WTC11 (cell line): ENCODE measurements around the gene LANCL2. TPM values are rescaled to one million over a fixed set of nuclear protein-coding genes. Genes with fewer than 3 reads are reported as not detected.

Experiments used
- ATAC-seq: fragments of 200-7000 bp; cut with Tn5 transposase; 2 replicates; pipeline ENCODE4 v1.10.0; 2021; ENCODE audit warnings: mild to moderate bottlenecking, moderate library complexity
- CTCF ChIA-PET: fragments of 300-600 bp; sonication (Branson Sonifier 250); formaldehyde crosslinking; loops from one replicate; lab custom pipeline; 2021; ENCODE audit warnings: antibody characterized with exemption; lab: Charles Lee
- POLR2A ChIA-PET: fragments of 350-600 bp; sonication (Branson Sonifier 250); formaldehyde crosslinking; loops from one replicate; lab custom pipeline; 2021; ENCODE audit warnings: antibody characterized with exemption; lab: Charles Lee
- DNase-seq: peaks from one replicate; pipeline ENCODE4 v3.0.0; 2021; ENCODE audit warnings: low spot score
- H3K27ac Mint-ChIP-seq: 2 replicates; pipeline ENCODE4 v1.8.0; 2021; ENCODE audit warnings: mixed read lengths
- H3K27me3 Mint-ChIP-seq: 2 replicates; pipeline ENCODE4 v1.8.0; 2021; ENCODE audit warnings: low read depth, mild to moderate bottlenecking, moderate library complexity, mixed read lengths
- H3K36me3 Mint-ChIP-seq: 2 replicates; pipeline ENCODE4 v1.8.0; 2021; ENCODE audit warnings: mixed read lengths
- H3K4me1 Mint-ChIP-seq: 2 replicates; pipeline ENCODE4 v1.8.0; 2022; ENCODE audit warnings: mixed read lengths
- H3K4me3 Mint-ChIP-seq: 2 replicates; pipeline ENCODE4 v1.8.0; 2021; ENCODE audit warnings: mild to moderate bottlenecking, moderate library complexity, mixed read lengths
- H3K9me3 Mint-ChIP-seq: 2 replicates; pipeline ENCODE4 v1.8.0; 2021; ENCODE audit warnings: mixed read lengths
- ATF1 ChIP-seq: sonication (generic); formaldehyde crosslinking; IDR thresholded peaks from 2 replicates; pipeline ENCODE4 v1.8.1; 2023; ENCODE audit warnings: mild to moderate bottlenecking, moderate library complexity, missing genetic modification reagents
- CBFB ChIP-seq: sonication (generic); formaldehyde crosslinking; IDR thresholded peaks from 2 replicates; pipeline ENCODE4 v1.8.1; 2022; ENCODE audit warnings: mild to moderate bottlenecking, low read depth, missing genetic modification reagents
- CREB1 ChIP-seq: sonication (generic); formaldehyde crosslinking; IDR thresholded peaks from 2 replicates; pipeline ENCODE4 v1.8.0; 2023; ENCODE audit warnings: mild to moderate bottlenecking, missing genetic modification reagents
- E2F5 ChIP-seq: sonication (generic); formaldehyde crosslinking; IDR thresholded peaks from 2 replicates; pipeline ENCODE4 v1.8.1; 2022; ENCODE audit warnings: mild to moderate bottlenecking, moderate library complexity, missing genetic modification reagents
- ELF4 ChIP-seq: sonication (generic); formaldehyde crosslinking; IDR thresholded peaks from 2 replicates; pipeline ENCODE4 v1.8.1; 2022; ENCODE audit warnings: low read depth, mild to moderate bottlenecking, moderate library complexity, missing genetic modification reagents
- ERG ChIP-seq: fragments of 250-450 bp; sonication (Bioruptor Pico); IDR thresholded peaks from 2 replicates; pipeline ENCODE4 v1.8.0; 2021; ENCODE audit warnings: mild to moderate bottlenecking
- ESRRA ChIP-seq: sonication (generic); formaldehyde crosslinking; IDR thresholded peaks from 2 replicates; pipeline ENCODE4 v1.8.1; 2022; ENCODE audit warnings: mild to moderate bottlenecking, missing genetic modification reagents, borderline replicate concordance
- FOXK1 ChIP-seq: sonication (generic); formaldehyde crosslinking; IDR thresholded peaks from 2 replicates; pipeline ENCODE4 v1.8.0; 2022; ENCODE audit warnings: mild to moderate bottlenecking, moderate library complexity, missing genetic modification reagents
- FOXP1 ChIP-seq: sonication (generic); formaldehyde crosslinking; IDR thresholded peaks from 2 replicates; pipeline ENCODE4 v1.8.0; 2022; ENCODE audit warnings: missing genetic modification reagents, mild to moderate bottlenecking, moderate library complexity, borderline replicate concordance
- FOXP4 ChIP-seq: sonication (generic); formaldehyde crosslinking; IDR thresholded peaks from 2 replicates; pipeline ENCODE4 v1.8.0; 2022; ENCODE audit warnings: mild to moderate bottlenecking, missing genetic modification reagents
- GTF2I ChIP-seq: fragments of 250-450 bp; sonication (Bioruptor Pico); conservative IDR thresholded peaks from 2 replicates; pipeline ENCODE4 v1.4.0; 2021; ENCODE audit warnings: mild to moderate bottlenecking
- HMGA2 ChIP-seq: fragments of 250-450 bp; sonication (Bioruptor Pico); IDR thresholded peaks from 2 replicates; pipeline ENCODE4 v1.4.0; 2021; ENCODE audit warnings: mild to moderate bottlenecking, moderate library complexity
- NFATC4 ChIP-seq: fragments of 250-450 bp; sonication (Bioruptor Pico); IDR thresholded peaks from 2 replicates; pipeline ENCODE4 v1.9.0; 2021; ENCODE audit warnings: mild to moderate bottlenecking
- SMAD3 ChIP-seq: sonication (generic); formaldehyde crosslinking; IDR thresholded peaks from 2 replicates; pipeline ENCODE4 v1.8.0; 2022; ENCODE audit warnings: missing genetic modification reagents, mild to moderate bottlenecking, borderline replicate concordance
- SOX15 ChIP-seq: fragments of 250-450 bp; sonication (Bioruptor Pico); IDR thresholded peaks from 2 replicates; pipeline ENCODE4 v1.9.0; 2021; ENCODE audit warnings: mild to moderate bottlenecking
- TCF7 ChIP-seq: sonication (generic); formaldehyde crosslinking; IDR thresholded peaks from 2 replicates; pipeline ENCODE4 v1.8.0; 2022; ENCODE audit warnings: mild to moderate bottlenecking, low read depth, missing genetic modification reagents, moderate library complexity
- TEAD1 ChIP-seq: sonication (generic); formaldehyde crosslinking; IDR thresholded peaks from 2 replicates; pipeline ENCODE4 v1.8.0; 2022; ENCODE audit warnings: mild to moderate bottlenecking, missing genetic modification reagents
- ZNF281 ChIP-seq: sonication (generic); formaldehyde crosslinking; IDR thresholded peaks from 2 replicates; pipeline ENCODE4 v1.8.0; 2023; ENCODE audit warnings: mild to moderate bottlenecking, missing genetic modification reagents
- ZNF423 ChIP-seq: fragments of 250-450 bp; sonication (Bioruptor Pico); IDR thresholded peaks from 2 replicates; pipeline ENCODE4 v2.1.2; 2022; ENCODE audit warnings: mild to moderate bottlenecking, moderate library complexity
- total RNA-seq: library from RNA; stranded (reverse); gene quantifications from 3 replicates; pipeline ENCODE4 v1.2.3, GENCODE V29; 2021
- TF ChIP-seq, protein P1 (sequence below): fragments of 250-450 bp; sonication (Bioruptor Pico); IDR thresholded peaks from 2 replicates; pipeline ENCODE4 v2.1.2; 2022; ENCODE audit warnings: mild to moderate bottlenecking, moderate library complexity
- TF ChIP-seq, protein P2 (sequence below): fragments of 250-450 bp; sonication (Bioruptor Pico); IDR thresholded peaks from 2 replicates; pipeline ENCODE4 v1.9.0; 2021; ENCODE audit warnings: mild to moderate bottlenecking
- TF ChIP-seq, protein P3 (sequence below): sonication (generic); formaldehyde crosslinking; IDR thresholded peaks from 2 replicates; pipeline ENCODE4 v1.8.1; 2022; ENCODE audit warnings: mild to moderate bottlenecking, missing genetic modification reagents, moderate library complexity, borderline replicate concordance

Gene LANCL2
- total RNA-seq, 1 experiment from 2014 or later, result 13.2 TPM

GRCh38 chr7:55349121-55349520 lies 16.0 kb upstream of the LANCL2 start:
- Mint-ChIP-seq H3K27me3 (no peaks in the 10 kb centered on the region), H3K27ac (no peak overlapping the region), H3K36me3 (no peaks in the 10 kb centered on the region), H3K9me3 (no peaks in the 10 kb centered on the region), H3K4me3 (no peak overlapping the region), H3K4me1 (peaks cover 10% of the 10 kb centered on the region)
- POLR2A ChIA-PET, result no interaction called here
- TF ChIP-seq ATF1 (CRISPR knock-in tag) (no peak), NFATC4 (CRISPR knock-in tag) (no peak), CREB1 (no peak), SOX15 (CRISPR knock-in tag) (no peak), SMAD3 (CRISPR knock-in tag) (no peak), ELF4 (CRISPR knock-in tag) (no peak), FOXK1 (no peak), TCF7 (no peak), GTF2I (CRISPR knock-in tag) (no peak), FOXP1 (CRISPR knock-in tag) (no peak), E2F5 (no peak), ZNF423 (CRISPR knock-in tag) (no peak), FOXP4 (CRISPR knock-in tag) (no peak)
- TF ChIP-seq, protein P1, sequence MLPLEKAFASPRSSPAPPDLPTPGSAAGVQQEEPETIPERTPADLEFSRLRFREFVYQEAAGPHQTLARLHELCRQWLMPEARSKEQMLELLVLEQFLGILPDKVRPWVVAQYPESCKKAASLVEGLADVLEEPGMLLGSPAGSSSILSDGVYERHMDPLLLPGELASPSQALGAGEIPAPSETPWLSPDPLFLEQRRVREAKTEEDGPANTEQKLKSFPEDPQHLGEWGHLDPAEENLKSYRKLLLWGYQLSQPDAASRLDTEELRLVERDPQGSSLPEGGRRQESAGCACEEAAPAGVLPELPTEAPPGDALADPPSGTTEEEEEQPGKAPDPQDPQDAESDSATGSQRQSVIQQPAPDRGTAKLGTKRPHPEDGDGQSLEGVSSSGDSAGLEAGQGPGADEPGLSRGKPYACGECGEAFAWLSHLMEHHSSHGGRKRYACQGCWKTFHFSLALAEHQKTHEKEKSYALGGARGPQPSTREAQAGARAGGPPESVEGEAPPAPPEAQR (CRISPR knock-in tag), result no peak
- TF ChIP-seq, protein P2, sequence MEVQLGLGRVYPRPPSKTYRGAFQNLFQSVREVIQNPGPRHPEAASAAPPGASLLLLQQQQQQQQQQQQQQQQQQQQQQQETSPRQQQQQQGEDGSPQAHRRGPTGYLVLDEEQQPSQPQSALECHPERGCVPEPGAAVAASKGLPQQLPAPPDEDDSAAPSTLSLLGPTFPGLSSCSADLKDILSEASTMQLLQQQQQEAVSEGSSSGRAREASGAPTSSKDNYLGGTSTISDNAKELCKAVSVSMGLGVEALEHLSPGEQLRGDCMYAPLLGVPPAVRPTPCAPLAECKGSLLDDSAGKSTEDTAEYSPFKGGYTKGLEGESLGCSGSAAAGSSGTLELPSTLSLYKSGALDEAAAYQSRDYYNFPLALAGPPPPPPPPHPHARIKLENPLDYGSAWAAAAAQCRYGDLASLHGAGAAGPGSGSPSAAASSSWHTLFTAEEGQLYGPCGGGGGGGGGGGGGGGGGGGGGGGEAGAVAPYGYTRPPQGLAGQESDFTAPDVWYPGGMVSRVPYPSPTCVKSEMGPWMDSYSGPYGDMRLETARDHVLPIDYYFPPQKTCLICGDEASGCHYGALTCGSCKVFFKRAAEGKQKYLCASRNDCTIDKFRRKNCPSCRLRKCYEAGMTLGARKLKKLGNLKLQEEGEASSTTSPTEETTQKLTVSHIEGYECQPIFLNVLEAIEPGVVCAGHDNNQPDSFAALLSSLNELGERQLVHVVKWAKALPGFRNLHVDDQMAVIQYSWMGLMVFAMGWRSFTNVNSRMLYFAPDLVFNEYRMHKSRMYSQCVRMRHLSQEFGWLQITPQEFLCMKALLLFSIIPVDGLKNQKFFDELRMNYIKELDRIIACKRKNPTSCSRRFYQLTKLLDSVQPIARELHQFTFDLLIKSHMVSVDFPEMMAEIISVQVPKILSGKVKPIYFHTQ (CRISPR knock-in tag), result no peak
- ATAC-seq, result no peak
- no peak for DNase-seq
- CTCF ChIA-PET, result no interaction called here

- CTCF ChIA-PET, result no interaction called here
- no peaks in the 10 kb centered on the region for H3K36me3 Mint-ChIP-seq
- DNase-seq (no peak), ATAC-seq (no peak)
- TF ChIP-seq FOXK1, result no peak
- TF ChIP-seq TEAD1 (CRISPR knock-in tag), result no peak
- no peak for TF ChIP-seq FOXP1 (CRISPR knock-in tag)
- no peak for TF ChIP-seq ERG (CRISPR knock-in tag)
- TF ChIP-seq, protein P3, sequence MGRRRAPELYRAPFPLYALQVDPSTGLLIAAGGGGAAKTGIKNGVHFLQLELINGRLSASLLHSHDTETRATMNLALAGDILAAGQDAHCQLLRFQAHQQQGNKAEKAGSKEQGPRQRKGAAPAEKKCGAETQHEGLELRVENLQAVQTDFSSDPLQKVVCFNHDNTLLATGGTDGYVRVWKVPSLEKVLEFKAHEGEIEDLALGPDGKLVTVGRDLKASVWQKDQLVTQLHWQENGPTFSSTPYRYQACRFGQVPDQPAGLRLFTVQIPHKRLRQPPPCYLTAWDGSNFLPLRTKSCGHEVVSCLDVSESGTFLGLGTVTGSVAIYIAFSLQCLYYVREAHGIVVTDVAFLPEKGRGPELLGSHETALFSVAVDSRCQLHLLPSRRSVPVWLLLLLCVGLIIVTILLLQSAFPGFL (CRISPR knock-in tag), result no peak
- no peak for TF ChIP-seq HMGA2
- TF ChIP-seq CBFB (CRISPR knock-in tag), result no peak
- TF ChIP-seq ZNF281 (CRISPR knock-in tag), result no peak
- no peak for TF ChIP-seq ESRRA
- POLR2A ChIA-PET, result no interaction called here
- H3K4me1 Mint-ChIP-seq, result peaks cover 13% of the 10 kb centered on the region
- no peak overlapping the region for H3K4me3 Mint-ChIP-seq
- H3K27me3 Mint-ChIP-seq, result no peaks in the 10 kb centered on the region
- no peak overlapping the region for H3K27ac Mint-ChIP-seq
- H3K9me3 Mint-ChIP-seq, result no peaks in the 10 kb centered on the region
Observed at GRCh38 chr7:55350281-55350680, 14.9 kb upstream of the LANCL2 start.
